Large intestine (tissue), 3 donors: Measurements from ENCODE around the gene MOSMO. TPM values are rescaled to one million over a fixed set of nuclear protein-coding genes. Genes with fewer than 3 reads are reported as not detected.

Experiments used
- DNase-seq, 2 donors: peaks; one replicate each; pipeline versions ENCODE4 v3.0.0 to v3.0.0-alpha.2; 2013
- H3K27ac ChIP-seq: one replicate; pipeline ENCODE4 v1.5.1; 2013; ENCODE audit warnings: low read length
- H3K27me3 ChIP-seq: 2 replicates; pipeline ENCODE4 v1.6.1; 2013; ENCODE audit warnings: low read length; ENCODE audit not compliant: control insufficient read depth, insufficient read depth
- H3K36me3 ChIP-seq: 2 replicates; pipeline ENCODE4 v1.6.1; 2013; ENCODE audit warnings: low read length; ENCODE audit not compliant: control insufficient read depth, insufficient read depth
- H3K4me1 ChIP-seq: one replicate; pipeline ENCODE4 v1.6.1; 2013; ENCODE audit warnings: low read length; ENCODE audit not compliant: control insufficient read depth, insufficient read depth
- H3K4me3 ChIP-seq: one replicate; pipeline ENCODE4 v1.5.1; 2013; ENCODE audit warnings: low read length
- H3K9me3 ChIP-seq: one replicate; pipeline ENCODE4 v1.6.1; 2013; ENCODE audit warnings: mild to moderate bottlenecking, low read depth, low read length, moderate library complexity; ENCODE audit not compliant: control insufficient read depth
- WGBS: methylation state at CpG from one replicate; pipeline ENCODE4 v1.1.5; 2013; ENCODE audit warnings: low lambda C conversion rate; ENCODE audit not compliant: insufficient coverage; 5-methylcytosine and 5-hydroxymethylcytosine counted together
- polyA plus RNA-seq: library from polyadenylated mRNA; unstranded; fragments of 120-200 nt; gene quantifications from one replicate; pipeline ENCODE4 v1.2.1, GENCODE V29; 2013

The MOSMO gene
- polyA plus RNA-seq, 1 donor, result 15.6 TPM

- Histone ChIP-seq H3K9me3 (no peaks in the 10 kb centered on the region), H3K4me3 (no peak overlapping the region), H3K27me3 (no peaks in the 10 kb centered on the region), H3K27ac (no peak overlapping the region), H3K4me1 (no peaks in the 10 kb centered on the region), H3K36me3 (peaks cover 57% of the 10 kb centered on the region)
- no peak for DNase-seq
- WGBS, result 92% methylated on average over 2 of the region's 3 CpGs
These were observed 23.8 kb upstream of the MOSMO start for GRCh38 chr16:21984062-21984461.

DNA sequence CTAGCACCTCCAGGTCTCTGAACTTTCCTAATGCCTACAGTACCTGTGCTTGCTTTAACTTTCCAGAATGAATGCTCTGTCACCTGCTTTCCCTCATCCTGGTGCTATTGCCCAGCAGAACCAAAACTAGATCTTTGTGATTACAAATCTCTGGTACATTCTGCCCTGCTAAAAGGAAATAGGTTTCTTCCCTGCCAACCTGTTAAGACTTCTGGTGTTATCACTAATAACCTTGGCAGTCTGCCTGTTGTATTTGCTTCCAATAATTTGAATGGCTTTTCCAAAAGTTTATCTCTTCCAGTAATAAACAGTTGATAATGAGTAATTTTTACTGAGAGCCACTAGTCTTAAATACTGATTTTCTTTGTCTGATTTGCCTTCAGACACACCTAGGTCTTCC lies 22.4 kb upstream of the MOSMO start:
- H3K27ac ChIP-seq, result no peak overlapping the region
- no peaks in the 10 kb centered on the region for H3K9me3 ChIP-seq
- no peak overlapping the region for H3K4me3 ChIP-seq
- DNase-seq, result no peak
- no peaks in the 10 kb centered on the region for H3K27me3 ChIP-seq
- no peaks in the 10 kb centered on the region for H3K4me1 ChIP-seq
- peaks cover 42% of the 10 kb centered on the region for H3K36me3 ChIP-seq

- H3K27ac ChIP-seq, result no peak overlapping the region
- no CpG with 5 or more reads among the region's 4 CpGs for WGBS
- no peaks in the 10 kb centered on the region for H3K27me3 ChIP-seq
- no peaks in the 10 kb centered on the region for H3K4me1 ChIP-seq
- no peak for DNase-seq
- H3K36me3 ChIP-seq, result peaks cover 31% of the 10 kb centered on the region
- no peaks in the 10 kb centered on the region for H3K9me3 ChIP-seq
- no peak overlapping the region for H3K4me3 ChIP-seq
These were observed 21.1 kb upstream of the MOSMO start for GRCh38 chr16:21986692-21987246.

DNA sequence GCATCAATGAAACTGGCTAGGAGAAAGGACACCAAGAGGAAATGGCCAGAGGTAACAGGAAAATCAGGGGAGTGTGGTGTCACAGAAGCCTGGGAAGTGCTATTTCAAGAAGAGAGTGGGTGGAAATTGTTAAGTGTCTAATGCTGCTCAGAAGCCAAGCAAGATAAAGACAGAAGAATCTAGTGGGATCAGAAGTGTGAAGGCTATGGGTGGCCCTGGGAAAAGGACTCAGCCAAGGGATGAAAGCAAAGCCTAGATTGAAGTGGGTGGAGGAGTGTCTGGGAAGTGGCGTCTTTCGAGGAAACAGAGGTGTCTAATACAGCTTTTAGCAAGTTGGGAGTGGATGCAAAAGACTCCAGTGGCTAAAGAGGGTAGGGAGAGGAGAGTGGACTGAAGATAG lies 20.4 kb upstream of the MOSMO start:
- Histone ChIP-seq H3K27ac (no peak overlapping the region), H3K4me1 (no peaks in the 10 kb centered on the region), H3K9me3 (no peaks in the 10 kb centered on the region), H3K36me3 (peaks cover 23% of the 10 kb centered on the region), H3K27me3 (no peaks in the 10 kb centered on the region), H3K4me3 (no peak overlapping the region)
- DNase-seq, result no peak
- no CpG with 5 or more reads among the region's 2 CpGs for WGBS

- no CpG with 5 or more reads among the region's 5 CpGs for WGBS
- Histone ChIP-seq H3K4me1 (no peaks in the 10 kb centered on the region), H3K4me3 (no peak overlapping the region), H3K27ac (no peak overlapping the region), H3K36me3 (peaks cover 11% of the 10 kb centered on the region), H3K27me3 (no peaks in the 10 kb centered on the region), H3K9me3 (no peaks in the 10 kb centered on the region)
- DNase-seq, result no peak
These were observed 18.8 kb upstream of the MOSMO start for GRCh38 chr16:21989133-21989532.

GRCh38 chr16:21989751-21990150 lies 18.2 kb upstream of the MOSMO start:
- Histone ChIP-seq H3K27ac (no peak overlapping the region), H3K9me3 (no peaks in the 10 kb centered on the region), H3K27me3 (no peaks in the 10 kb centered on the region), H3K4me1 (no peaks in the 10 kb centered on the region), H3K36me3 (peaks cover 8% of the 10 kb centered on the region), H3K4me3 (no peak overlapping the region)
- no CpG with 5 or more reads among the region's 2 CpGs for WGBS
- DNase-seq, result no peak

DNA sequence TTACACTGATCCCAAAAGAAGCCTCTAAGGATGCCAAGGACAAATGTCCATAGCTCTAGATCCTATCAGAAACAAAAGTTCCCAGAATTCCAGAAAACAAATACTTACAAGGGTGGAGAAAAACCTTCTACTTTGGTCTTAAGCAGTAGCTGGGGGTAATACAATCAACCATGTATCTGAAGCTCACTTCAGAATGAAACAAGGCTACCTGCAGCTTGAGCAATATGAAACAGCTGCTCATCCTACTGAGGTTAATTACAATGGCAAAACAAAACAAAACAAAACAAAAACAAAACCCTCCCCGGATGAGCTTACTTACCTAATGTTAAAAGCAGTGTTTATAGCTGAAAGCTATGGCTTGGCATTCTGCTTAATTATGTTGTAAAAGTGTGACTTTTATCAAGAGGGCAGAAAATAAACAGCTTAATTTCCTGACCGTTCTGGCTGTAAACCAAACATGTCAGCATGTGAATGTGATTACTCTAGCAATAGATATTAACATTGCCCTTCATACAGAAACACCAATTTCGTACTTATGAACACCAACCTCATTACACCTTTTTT lies 17.4 kb upstream of the MOSMO start:
- H3K27ac ChIP-seq, result no peak overlapping the region
- no peak for DNase-seq
- no peaks in the 10 kb centered on the region for H3K27me3 ChIP-seq
- H3K36me3 ChIP-seq, result peaks cover under 1% of the 10 kb centered on the region
- no peaks in the 10 kb centered on the region for H3K4me1 ChIP-seq
- H3K4me3 ChIP-seq, result no peak overlapping the region
- no peaks in the 10 kb centered on the region for H3K9me3 ChIP-seq
- 82% methylated on average over 2 of the region's 3 CpGs for WGBS

GRCh38 chr16:21991621-21992020 lies 16.3 kb upstream of the MOSMO start:
- Histone ChIP-seq H3K27me3 (no peaks in the 10 kb centered on the region), H3K9me3 (no peaks in the 10 kb centered on the region), H3K36me3 (no peaks in the 10 kb centered on the region), H3K4me1 (peaks cover under 1% of the 10 kb centered on the region), H3K27ac (no peak overlapping the region), H3K4me3 (no peak overlapping the region)
- WGBS, result 80% methylated on average over 1 of the region's 6 CpGs
- no peak for DNase-seq

DNA sequence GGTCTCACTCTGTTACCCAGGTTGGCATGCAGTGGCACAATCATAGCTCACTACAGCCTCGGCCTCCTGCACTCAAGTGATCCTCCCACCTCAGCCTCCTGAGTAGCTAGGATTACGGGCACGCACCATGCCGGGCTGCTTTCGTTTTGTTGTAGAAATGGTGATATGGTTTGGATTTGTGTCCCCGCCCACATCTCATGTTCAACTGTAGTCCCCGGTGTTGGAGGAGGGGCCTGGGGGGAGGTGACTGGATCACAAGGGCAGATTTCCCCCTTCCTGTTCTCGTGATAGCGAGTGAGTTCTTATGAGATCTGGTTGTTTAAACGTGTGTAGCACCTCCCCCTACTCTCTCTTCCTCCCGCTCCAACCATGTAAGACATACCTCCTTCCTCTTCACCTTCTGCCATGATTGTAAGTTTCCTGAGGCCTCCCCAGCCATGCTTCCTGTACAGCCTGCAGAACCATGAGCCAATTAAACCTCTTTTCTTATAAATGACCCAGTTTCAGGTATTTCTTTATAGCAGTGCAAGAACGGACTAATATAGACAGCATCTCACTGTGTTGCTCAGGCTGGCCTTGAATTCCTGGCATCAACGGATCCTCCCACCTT lies 12.9 kb upstream of the MOSMO start:
- Histone ChIP-seq H3K9me3 (no peaks in the 10 kb centered on the region), H3K27ac (no peak overlapping the region), H3K36me3 (no peaks in the 10 kb centered on the region), H3K4me3 (no peak overlapping the region), H3K4me1 (peaks cover 16% of the 10 kb centered on the region), H3K27me3 (no peaks in the 10 kb centered on the region)
- WGBS, result no CpG with 5 or more reads among the region's 13 CpGs
- DNase-seq, result no peak

- Histone ChIP-seq H3K36me3 (no peaks in the 10 kb centered on the region), H3K4me1 (peaks cover 16% of the 10 kb centered on the region), H3K27me3 (no peaks in the 10 kb centered on the region), H3K9me3 (no peaks in the 10 kb centered on the region), H3K27ac (peak overlapping the region; percentile 80), H3K4me3 (no peak overlapping the region)
- DNase-seq, result peak in 1 of 2 donors; percentile 35
- 59% methylated on average over 3 of the region's 9 CpGs for WGBS
These were observed 10.8 kb upstream of the MOSMO start for GRCh38 chr16:21996923-21997696.
